K562 (cell line): Measurements from ENCODE around the gene DENND4C. TPM values are rescaled to one million over a fixed set of nuclear protein-coding genes. Genes with fewer than 3 reads are reported as not detected.

Source experiments
- ATF7 ChIP-seq: fragments of 450-650 bp; IDR thresholded peaks from 2 replicates; pipeline ENCODE4 v1.7.1; 2014; ENCODE audit warnings: mild to moderate bottlenecking, moderate library complexity
- BCOR ChIP-seq: fragments of 450-650 bp; IDR thresholded peaks from 2 replicates; pipeline ENCODE4 v1.6.1; 2016
- DDX20 ChIP-seq: fragments of 450-650 bp; IDR thresholded peaks from 2 replicates; pipeline ENCODE4 v1.6.1; 2016; ENCODE audit warnings: missing genetic modification characterization, low read depth, mild to moderate bottlenecking, missing compliant biosample characterization, moderate library complexity
- EP400 ChIP-seq: fragments of 450-650 bp; IDR thresholded peaks from 2 replicates; pipeline ENCODE4 v1.6.1; 2017; ENCODE audit warnings: antibody characterized with exemption, mild to moderate bottlenecking, moderate library complexity
- JUN ChIP-seq, 2 experiments: sonication (generic) in 1 of 2; formaldehyde crosslinking in 1 of 2; IDR thresholded peaks; 2 replicates each; pipeline versions ENCODE4 v1.6.1 to v1.8.0; 2012 to 2022; ENCODE audit warnings: borderline replicate concordance in 2 of 2, mild to moderate bottlenecking in 2 of 2, improper control_type of control experiment in 1 of 2, low read depth in 1 of 2, low read length in 1 of 2, missing genetic modification reagents in 1 of 2
- KLF13 ChIP-seq: fragments of 450-650 bp; IDR thresholded peaks from 2 replicates; pipeline ENCODE4 v1.6.1; 2016; ENCODE audit warnings: missing genetic modification characterization, low read depth, mild to moderate bottlenecking, missing compliant biosample characterization, moderate library complexity, borderline replicate concordance
- MEIS2 ChIP-seq: fragments of 450-650 bp; IDR thresholded peaks from 2 replicates; pipeline ENCODE4 v1.6.1; 2014; ENCODE audit warnings: mild to moderate bottlenecking; ENCODE audit not compliant: partially characterized antibody
- NFIC ChIP-seq: fragments of 450-650 bp; IDR thresholded peaks from 2 replicates; pipeline ENCODE4 v1.6.1; 2017; ENCODE audit warnings: mild to moderate bottlenecking, inconsistent platforms
- PHF21A ChIP-seq: fragments of 450-650 bp; IDR thresholded peaks from 2 replicates; pipeline ENCODE4 v1.6.1; 2017; ENCODE audit warnings: low read depth, borderline replicate concordance
- POLR2AphosphoS5 ChIP-seq: IDR thresholded peaks from 2 replicates; pipeline ENCODE4 v1.6.1; 2011; ENCODE audit warnings: mild to moderate bottlenecking, low read depth, low read length, moderate library complexity; ENCODE audit not compliant: control insufficient read depth, insufficient read depth
- RAD21 ChIP-seq, 2 experiments: fragments of 250-450 bp in 1 of 2; fragments of 450-650 bp in 1 of 2; sonication (Bioruptor Pico) in 1 of 2; formaldehyde crosslinking in 1 of 2; IDR thresholded peaks in 1 of 2; conservative IDR thresholded peaks in 1 of 2; 2 replicates each; pipeline versions ENCODE4 v1.4.0 to v1.8.0; 2020 to 2022; ENCODE audit warnings: mild to moderate bottlenecking in 2 of 2, moderate library complexity in 1 of 2
- RHOXF2B ChIP-seq: fragments of 250-450 bp; sonication (Bioruptor Pico); conservative IDR thresholded peaks from 2 replicates; pipeline ENCODE4 v1.5.1; 2021
- SREBF2 ChIP-seq: sonication (generic); formaldehyde crosslinking; IDR thresholded peaks from 2 replicates; pipeline ENCODE4 v1.4.0; 2020; ENCODE audit warnings: mild to moderate bottlenecking, missing genetic modification reagents
- TEAD2 ChIP-seq: fragments of 450-650 bp; IDR thresholded peaks from 2 replicates; pipeline ENCODE4 v1.6.1; 2016; ENCODE audit warnings: missing genetic modification characterization, control low read depth, missing compliant biosample characterization
- polyA plus RNA-seq, 8 experiments: library from polyadenylated mRNA; depleted of rRNA in 4 of 8; stranded (reverse) in 5 of 8; unstranded in 3 of 8; fragments of >200 nt; fragmentation: Nextera tagmentation in 2 of 8; fragmentation: Illumina TruSeq in 1 of 8; extraction: Ambion mirVana in 2 of 8; extraction: Trizol in 1 of 8; gene quantifications; 2 replicates each; pipeline versions ENCODE4 v1.2.1 to v1.2.3, GENCODE V29; 2011 to 2014; ENCODE audit warnings: inconsistent platforms in 1 of 8, missing spikeins in 1 of 8
- total RNA-seq, 7 experiments: library from RNA; depleted of rRNA in 6 of 7; stranded (reverse); fragments of >200 nt in 6 of 7; fragmentation: Illumina TruSeq in 2 of 7; extraction: Trizol in 2 of 7; gene quantifications; 2 replicates each; pipeline versions ENCODE4 v1.2.1 to v1.2.3, GENCODE V29; 2011 to 2021; ENCODE audit warnings: low replicate concordance in 1 of 7
- TF ChIP-seq, protein P1 (sequence below): sonication (generic); formaldehyde crosslinking; IDR thresholded peaks from 2 replicates; pipeline ENCODE4 v1.8.1; 2023; ENCODE audit warnings: mild to moderate bottlenecking, missing genetic modification reagents
- TF ChIP-seq, protein P2 (sequence below): fragments of 450-650 bp; IDR thresholded peaks from one replicate; pipeline ENCODE4 v1.6.1; 2018; ENCODE audit warnings: mild to moderate bottlenecking, moderate library complexity; ENCODE audit not compliant: partially characterized antibody
- TF ChIP-seq, protein P3 (sequence below): fragments of 250-450 bp; sonication (Bioruptor Pico); IDR thresholded peaks from 2 replicates; pipeline ENCODE4 v1.6.1; 2021; ENCODE audit warnings: mild to moderate bottlenecking
- TF ChIP-seq, protein P4 (sequence below), 3 experiments: fragments of 200-800 bp in 1 of 3; sonication (Bioruptor generic) in 1 of 3; sonication (generic) in 1 of 3; formaldehyde crosslinking in 1 of 3; IDR thresholded peaks; 2 replicates each; pipeline versions ENCODE4 v1.6.1 to v1.8.0; 2016 to 2022; ENCODE audit warnings: mild to moderate bottlenecking in 2 of 3, missing compliant biosample characterization in 2 of 3, missing genetic modification characterization in 2 of 3, missing genetic modification reagents in 1 of 3
- TF ChIP-seq, protein P5 (sequence below), 2 experiments: fragments of 450-650 bp; conservative IDR thresholded peaks; 2 replicates each; pipeline ENCODE4 v1.6.1; 2017; ENCODE audit warnings: mild to moderate bottlenecking in 2 of 2, moderate library complexity in 2 of 2

DENND4C gene
- total and polyA plus RNA-seq, 9 of the 15 experiments (the other 6 are each of a cell fraction or from before 2014, with no cell fraction given) = 4.8 to 31.8 (median 13.9) TPM

DNA sequence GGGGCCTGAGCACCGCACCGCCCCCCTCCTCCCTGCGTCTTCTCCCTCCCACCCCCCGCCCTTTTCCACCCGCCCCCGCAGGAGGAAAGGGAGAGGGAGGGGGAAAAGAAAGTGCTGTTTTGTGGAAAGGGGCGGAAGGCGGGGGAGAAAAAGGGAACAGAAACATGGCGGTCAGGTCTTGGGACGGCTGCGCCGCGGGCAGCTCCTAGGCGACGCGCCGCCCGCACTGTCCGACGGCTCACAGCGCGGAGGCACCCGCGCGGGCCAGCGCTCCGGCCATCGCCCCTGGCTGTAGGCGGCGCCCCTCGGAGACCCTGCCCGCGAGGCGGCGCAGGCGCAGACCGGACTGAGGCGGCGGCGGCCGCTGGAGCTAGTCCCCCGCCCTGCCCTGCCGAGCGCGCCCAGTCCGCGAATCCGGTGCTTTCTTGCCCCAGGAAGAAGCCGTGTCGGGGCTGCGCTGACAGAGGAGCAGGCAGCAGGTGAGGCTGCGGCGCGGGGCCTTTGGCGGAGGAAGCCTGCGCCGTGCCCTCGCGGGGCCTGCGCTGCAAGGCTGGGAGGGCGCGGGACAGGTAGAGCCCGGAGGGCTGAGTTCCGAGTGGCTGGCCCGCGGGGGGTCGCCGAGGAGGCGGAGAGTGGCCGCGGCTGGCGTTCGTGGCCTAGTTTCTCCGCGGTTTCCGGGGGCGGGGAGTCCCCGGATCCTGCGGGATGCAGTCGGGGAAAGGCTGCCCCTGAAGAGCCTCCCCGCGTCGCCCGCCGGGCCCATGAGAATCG is at the start of gene DENND4C (continued):
- TF ChIP-seq, protein P1, sequence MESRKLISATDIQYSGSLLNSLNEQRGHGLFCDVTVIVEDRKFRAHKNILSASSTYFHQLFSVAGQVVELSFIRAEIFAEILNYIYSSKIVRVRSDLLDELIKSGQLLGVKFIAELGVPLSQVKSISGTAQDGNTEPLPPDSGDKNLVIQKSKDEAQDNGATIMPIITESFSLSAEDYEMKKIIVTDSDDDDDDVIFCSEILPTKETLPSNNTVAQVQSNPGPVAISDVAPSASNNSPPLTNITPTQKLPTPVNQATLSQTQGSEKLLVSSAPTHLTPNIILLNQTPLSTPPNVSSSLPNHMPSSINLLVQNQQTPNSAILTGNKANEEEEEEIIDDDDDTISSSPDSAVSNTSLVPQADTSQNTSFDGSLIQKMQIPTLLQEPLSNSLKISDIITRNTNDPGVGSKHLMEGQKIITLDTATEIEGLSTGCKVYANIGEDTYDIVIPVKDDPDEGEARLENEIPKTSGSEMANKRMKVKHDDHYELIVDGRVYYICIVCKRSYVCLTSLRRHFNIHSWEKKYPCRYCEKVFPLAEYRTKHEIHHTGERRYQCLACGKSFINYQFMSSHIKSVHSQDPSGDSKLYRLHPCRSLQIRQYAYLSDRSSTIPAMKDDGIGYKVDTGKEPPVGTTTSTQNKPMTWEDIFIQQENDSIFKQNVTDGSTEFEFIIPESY = peak; percentile 32; the same call in 1 of the 2 replicates
- 0 out of 4 replicates have a peak, but pooled peaks of 1 of the 2 experiments have one; percentile 6 for TF ChIP-seq RAD21 (CRISPR knock-in tag; conservative IDR thresholded peaks at IDR 0.05 in 1 of 2, IDR thresholded peaks at IDR 0.05 in 1 of 2)
- TF ChIP-seq RHOXF2B (CRISPR knock-in tag) = no peak
- TF ChIP-seq, protein P2, sequence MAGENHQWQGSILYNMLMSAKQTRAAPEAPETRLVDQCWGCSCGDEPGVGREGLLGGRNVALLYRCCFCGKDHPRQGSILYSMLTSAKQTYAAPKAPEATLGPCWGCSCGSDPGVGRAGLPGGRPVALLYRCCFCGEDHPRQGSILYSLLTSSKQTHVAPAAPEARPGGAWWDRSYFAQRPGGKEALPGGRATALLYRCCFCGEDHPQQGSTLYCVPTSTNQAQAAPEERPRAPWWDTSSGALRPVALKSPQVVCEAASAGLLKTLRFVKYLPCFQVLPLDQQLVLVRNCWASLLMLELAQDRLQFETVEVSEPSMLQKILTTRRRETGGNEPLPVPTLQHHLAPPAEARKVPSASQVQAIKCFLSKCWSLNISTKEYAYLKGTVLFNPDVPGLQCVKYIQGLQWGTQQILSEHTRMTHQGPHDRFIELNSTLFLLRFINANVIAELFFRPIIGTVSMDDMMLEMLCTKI = no peak
- TF ChIP-seq, protein P3, sequence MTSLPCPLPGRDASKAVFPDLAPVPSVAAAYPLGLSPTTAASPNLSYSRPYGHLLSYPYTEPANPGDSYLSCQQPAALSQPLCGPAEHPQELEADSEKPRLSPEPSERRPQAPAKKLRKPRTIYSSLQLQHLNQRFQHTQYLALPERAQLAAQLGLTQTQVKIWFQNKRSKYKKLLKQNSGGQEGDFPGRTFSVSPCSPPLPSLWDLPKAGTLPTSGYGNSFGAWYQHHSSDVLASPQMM (CRISPR knock-in tag) = no peak
- TF ChIP-seq, protein P4, sequence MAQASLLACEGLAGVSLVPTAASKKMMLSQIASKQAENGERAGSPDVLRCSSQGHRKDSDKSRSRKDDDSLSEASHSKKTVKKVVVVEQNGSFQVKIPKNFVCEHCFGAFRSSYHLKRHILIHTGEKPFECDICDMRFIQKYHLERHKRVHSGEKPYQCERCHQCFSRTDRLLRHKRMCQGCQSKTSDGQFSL (CRISPR knock-in tag; IDR thresholded peaks at IDR 0.05) = 0 out of 2 replicates have a peak, but pooled peaks have one; percentile 29
- TF ChIP-seq, protein P4 (tag; IDR thresholded peaks at IDR 0.05) = no peak
- TF ChIP-seq PHF21A = no peak
- 0 out of 2 replicates have a peak, but pooled peaks have one; percentile 12 for TF ChIP-seq JUN (IDR thresholded peaks at IDR 0.05; ENCODE audit: borderline replicate concordance, low read depth, low read length)
- TF ChIP-seq JUN (CRISPR knock-in tag; IDR thresholded peaks at IDR 0.05; ENCODE audit: borderline replicate concordance) = no peak
- TF ChIP-seq SREBF2 (CRISPR knock-in tag) = no peak
- TF ChIP-seq, protein P5, sequence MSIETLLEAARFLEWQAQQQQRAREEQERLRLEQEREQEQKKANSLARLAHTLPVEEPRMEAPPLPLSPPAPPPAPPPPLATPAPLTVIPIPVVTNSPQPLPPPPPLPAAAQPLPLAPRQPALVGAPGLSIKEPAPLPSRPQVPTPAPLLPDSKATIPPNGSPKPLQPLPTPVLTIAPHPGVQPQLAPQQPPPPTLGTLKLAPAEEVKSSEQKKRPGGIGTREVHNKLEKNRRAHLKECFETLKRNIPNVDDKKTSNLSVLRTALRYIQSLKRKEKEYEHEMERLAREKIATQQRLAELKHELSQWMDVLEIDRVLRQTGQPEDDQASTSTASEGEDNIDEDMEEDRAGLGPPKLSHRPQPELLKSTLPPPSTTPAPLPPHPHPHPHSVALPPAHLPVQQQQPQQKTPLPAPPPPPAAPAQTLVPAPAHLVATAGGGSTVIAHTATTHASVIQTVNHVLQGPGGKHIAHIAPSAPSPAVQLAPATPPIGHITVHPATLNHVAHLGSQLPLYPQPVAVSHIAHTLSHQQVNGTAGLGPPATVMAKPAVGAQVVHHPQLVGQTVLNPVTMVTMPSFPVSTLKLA (conservative IDR thresholded peaks at IDR 0.05) = peak in 1 of 2 experiments; percentile 45; a peak in 1 of 4 replicates
- peak; percentile 23; the same call in 1 of the 2 replicates for TF ChIP-seq NFIC
- TF ChIP-seq MEIS2 = peak; percentile 54
- no peak for TF ChIP-seq TEAD2
- TF ChIP-seq KLF13 (tag) = peak; percentile 30; the same call in 1 of the 2 replicates
- peak; percentile 37 for TF ChIP-seq POLR2AphosphoS5
- no peak for TF ChIP-seq DDX20 (tag)
- peak; percentile 3; the same call in 1 of the 2 replicates for TF ChIP-seq EP400
- TF ChIP-seq ATF7 = peak; percentile 59; the same call in 1 of the 2 replicates
- TF ChIP-seq BCOR = peak; percentile 7; the same call in 1 of the 2 replicates
